Measurements from ENCODE around the gene CD300LG. TPM values are rescaled to one million over a fixed set of nuclear protein-coding genes. Genes with fewer than 3 reads are reported as not detected.
"Not testable (repeated sequence)": the region's sequence is repeated elsewhere in the genome, so short reads cannot be mapped to it uniquely, and the experiment has no call there.

The CD300LG gene, protein sequence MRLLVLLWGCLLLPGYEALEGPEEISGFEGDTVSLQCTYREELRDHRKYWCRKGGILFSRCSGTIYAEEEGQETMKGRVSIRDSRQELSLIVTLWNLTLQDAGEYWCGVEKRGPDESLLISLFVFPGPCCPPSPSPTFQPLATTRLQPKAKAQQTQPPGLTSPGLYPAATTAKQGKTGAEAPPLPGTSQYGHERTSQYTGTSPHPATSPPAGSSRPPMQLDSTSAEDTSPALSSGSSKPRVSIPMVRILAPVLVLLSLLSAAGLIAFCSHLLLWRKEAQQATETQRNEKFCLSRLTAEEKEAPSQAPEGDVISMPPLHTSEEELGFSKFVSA
- polyA plus RNA-seq (2011; rRNA removed) (not detected in 2 replicates), polyA plus RNA-seq (2017; fragmentation: RNase III; extraction: RNeasy Plus Mini Kit Qiagen cat#74134 plus additional on column Dnase treatment) (not detected in 3 replicates), polyA minus RNA-seq (2011; rRNA and poly(A)+ RNA removed) (not detected in 2 replicates)
- polyA plus RNA-seq (2012; cell fraction: cytosol; rRNA removed) = 0.03 TPM in 1 of 2 replicates, not detected in the other
- not detected in 2 replicates for polyA plus RNA-seq (2012; cell fraction: nucleus; rRNA removed)

GRCh38 chr17:43846963-43847371 lies at the start of gene CD300LG:
TSS of gene CD300LG (plus strand) at chr17:43847176. CDS start at chr17:43847217, 41 bp downstream.
- CTCF ChIA-PET = interaction anchor here (0.6 to 10.8 kb wide), 41 partner anchors 9 to 292 kb away, joined by 3 to 168 read pairs (median 9); partner anchors contain the start of genes CFAP97D1 and DUSP3
- Histone ChIP-seq H3K4me2 (peak within 1 kb of the TSS; percentile 16; the same call in 2 of the 3 replicates), H3K27ac (peak within 1 kb of the TSS in 1 of 2 experiments; percentile 62; a peak in 4 of 6 replicates), H3K4me1 (peaks cover 12% of the 10 kb centered on the region), H3K9me3 (no peaks in the 10 kb centered on the region), H3K4me3 (no peak within 1 kb of the TSS)
- TF ChIP-seq MYC (IDR thresholded peaks at IDR 0.05; ENCODE audit: borderline replicate concordance, low read length) (no peak), MAX (IDR thresholded peaks at IDR 0.05) (no peak), GATA3 (IDR thresholded peaks at IDR 0.05; ENCODE audit: borderline replicate concordance) (no peak), POLR2A (IDR thresholded peaks at IDR 0.05; ENCODE audit: low read length) (no peak), ZFP36 (IDR thresholded peaks at IDR 0.05; ENCODE audit: borderline replicate concordance, partially characterized antibody) (no peak), REST (IDR thresholded peaks at IDR 0.05) (no peak), RAD21 (conservative IDR thresholded peaks at IDR 0.05 in 1 of 2, IDR thresholded peaks at IDR 0.05 in 1 of 2) (no peak), RARB (CRISPR knock-in tag; IDR thresholded peaks at IDR 0.05) (no peak), NPAS2 (CRISPR knock-in tag; IDR thresholded peaks at IDR 0.05; ENCODE audit: borderline replicate concordance) (no peak), NFE2L2 (conservative IDR thresholded peaks at IDR 0.05; ENCODE audit: low read length) (no peak), FOSB (CRISPR knock-in tag; IDR thresholded peaks at IDR 0.05) (no peak), MAFK (IDR thresholded peaks at IDR 0.05; ENCODE audit: partially characterized antibody) (no peak), ZC3H11A (IDR thresholded peaks at IDR 0.05) (no peak), BHLHE40 (IDR thresholded peaks at IDR 0.05; ENCODE audit: low read depth, low read length) (no peak), EP300 (IDR thresholded peaks at IDR 0.05) (no peak), E2F6 (IDR thresholded peaks at IDR 0.05; ENCODE audit: borderline replicate concordance, low read depth) (no peak), RCOR1 (IDR thresholded peaks at IDR 0.05; ENCODE audit: low read depth, low read length) (no peak)
- TF ChIP-seq, protein P1, sequence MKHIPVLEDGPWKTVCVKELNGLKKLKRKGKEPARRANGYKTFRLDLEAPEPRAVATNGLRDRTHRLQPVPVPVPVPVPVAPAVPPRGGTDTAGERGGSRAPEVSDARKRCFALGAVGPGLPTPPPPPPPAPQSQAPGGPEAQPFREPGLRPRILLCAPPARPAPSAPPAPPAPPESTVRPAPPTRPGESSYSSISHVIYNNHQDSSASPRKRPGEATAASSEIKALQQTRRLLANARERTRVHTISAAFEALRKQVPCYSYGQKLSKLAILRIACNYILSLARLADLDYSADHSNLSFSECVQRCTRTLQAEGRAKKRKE (CRISPR knock-in tag; IDR thresholded peaks at IDR 0.05; ENCODE audit: low read depth) = no peak
- POLR2A ChIA-PET = interaction anchor here (1.3 to 1.8 kb wide), 2 partner anchors 68 to 80 kb away, joined by 3 to 16 read pairs; partner anchors contain the start of gene DUSP3
- 58% methylated on average over 17 of the region's 17 CpGs for WGBS (ENCODE audit: missing lambda C conversion rate)
- ATAC-seq (no peak), DNase-seq (ENCODE audit: low read depth in 1 of 2, low spot score in 1 of 2) (no peak), FAIRE-seq (no peak)

DNA sequence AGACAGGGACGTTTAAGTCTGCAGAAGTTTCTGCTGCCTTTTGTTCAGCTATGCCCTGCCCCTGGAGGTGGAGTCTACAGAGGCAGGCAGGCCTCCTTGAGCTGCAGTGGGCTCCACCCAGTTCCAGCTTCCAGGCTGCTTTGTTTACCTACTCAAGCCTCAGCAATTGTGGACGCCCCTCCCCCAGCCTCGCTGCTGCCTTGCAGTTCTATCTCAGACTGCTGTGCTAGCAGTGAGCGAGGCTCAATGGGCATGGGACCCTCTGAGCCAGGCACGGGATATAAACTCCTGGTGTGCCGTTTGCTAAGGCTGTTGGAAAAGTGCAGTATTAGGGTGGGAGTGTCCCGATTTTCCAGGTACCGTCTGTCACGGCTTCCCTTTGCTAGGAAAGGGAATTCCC lies 49.0 kb upstream of the CD300LG start:
- CTCF ChIA-PET = interaction anchor here (1.2 to 1.3 kb wide), 2 partner anchors 42 to 103 kb away, joined by 3 read pairs; no protein-coding TSS in a partner anchor
- WGBS (ENCODE audit: missing lambda C conversion rate) = 8% methylated on average over 9 of the region's 9 CpGs
- POLR2A ChIA-PET; H3K27ac ChIP-seq; ATAC-seq; FAIRE-seq; H3K4me1 ChIP-seq; DNase-seq (ENCODE audit: low read depth in 1 of 2, low spot score in 1 of 2); H3K4me3 ChIP-seq: not testable (repeated sequence)
- peaks cover 19% of the 10 kb centered on the region; the same call in 2 of the 3 replicates for H3K9me3 ChIP-seq
- peak overlapping the region; percentile 32; the same call in 1 of the 3 replicates for H3K4me2 ChIP-seq
